Epithelial cell of esophagus (primary cell): ENCODE results near the gene HIP1.

Experiments used
- DNase-seq: peaks from one replicate; pipeline ENCODE4 v3.0.0; 2010; ENCODE audit warnings: low read depth
- H3K4me3 ChIP-seq: 2 replicates; pipeline ENCODE4 v1.5.1; 2011; ENCODE audit warnings: mild to moderate bottlenecking, low read length, control low read depth
- TF ChIP-seq, protein P1 (sequence below): IDR thresholded peaks from 2 replicates; pipeline ENCODE4 v1.5.1; 2011; ENCODE audit warnings: low read depth, mild to moderate bottlenecking, low read length, control low read depth, inconsistent platforms; ENCODE audit not compliant: insufficient read depth; ENCODE audit errors: missing control alignments

Gene HIP1

DNA sequence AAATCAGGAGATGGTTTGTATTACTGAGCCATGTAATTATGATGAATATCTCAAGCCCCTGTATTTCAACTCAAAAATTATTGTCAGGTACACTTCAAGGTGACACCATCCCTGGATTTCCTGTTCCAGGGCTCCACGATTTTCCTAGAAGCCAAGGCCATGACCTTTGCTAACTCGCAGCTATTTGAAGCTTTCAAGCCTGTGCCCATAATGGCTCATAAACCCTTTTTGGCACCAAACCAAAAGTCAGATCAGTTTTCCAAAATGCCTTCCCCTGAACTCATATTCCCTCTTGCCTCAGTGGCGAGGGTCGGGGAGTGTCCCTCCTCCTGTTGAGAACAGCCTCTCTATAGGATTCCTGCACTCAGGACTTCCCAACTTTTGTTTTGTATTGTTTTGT, 70.8 kb downstream of the HIP1 start:
- no peak for DNase-seq
- H3K4me3 ChIP-seq: no peak overlapping the region
- TF ChIP-seq, protein P1, sequence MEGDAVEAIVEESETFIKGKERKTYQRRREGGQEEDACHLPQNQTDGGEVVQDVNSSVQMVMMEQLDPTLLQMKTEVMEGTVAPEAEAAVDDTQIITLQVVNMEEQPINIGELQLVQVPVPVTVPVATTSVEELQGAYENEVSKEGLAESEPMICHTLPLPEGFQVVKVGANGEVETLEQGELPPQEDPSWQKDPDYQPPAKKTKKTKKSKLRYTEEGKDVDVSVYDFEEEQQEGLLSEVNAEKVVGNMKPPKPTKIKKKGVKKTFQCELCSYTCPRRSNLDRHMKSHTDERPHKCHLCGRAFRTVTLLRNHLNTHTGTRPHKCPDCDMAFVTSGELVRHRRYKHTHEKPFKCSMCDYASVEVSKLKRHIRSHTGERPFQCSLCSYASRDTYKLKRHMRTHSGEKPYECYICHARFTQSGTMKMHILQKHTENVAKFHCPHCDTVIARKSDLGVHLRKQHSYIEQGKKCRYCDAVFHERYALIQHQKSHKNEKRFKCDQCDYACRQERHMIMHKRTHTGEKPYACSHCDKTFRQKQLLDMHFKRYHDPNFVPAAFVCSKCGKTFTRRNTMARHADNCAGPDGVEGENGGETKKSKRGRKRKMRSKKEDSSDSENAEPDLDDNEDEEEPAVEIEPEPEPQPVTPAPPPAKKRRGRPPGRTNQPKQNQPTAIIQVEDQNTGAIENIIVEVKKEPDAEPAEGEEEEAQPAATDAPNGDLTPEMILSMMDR: no peak

DNA sequence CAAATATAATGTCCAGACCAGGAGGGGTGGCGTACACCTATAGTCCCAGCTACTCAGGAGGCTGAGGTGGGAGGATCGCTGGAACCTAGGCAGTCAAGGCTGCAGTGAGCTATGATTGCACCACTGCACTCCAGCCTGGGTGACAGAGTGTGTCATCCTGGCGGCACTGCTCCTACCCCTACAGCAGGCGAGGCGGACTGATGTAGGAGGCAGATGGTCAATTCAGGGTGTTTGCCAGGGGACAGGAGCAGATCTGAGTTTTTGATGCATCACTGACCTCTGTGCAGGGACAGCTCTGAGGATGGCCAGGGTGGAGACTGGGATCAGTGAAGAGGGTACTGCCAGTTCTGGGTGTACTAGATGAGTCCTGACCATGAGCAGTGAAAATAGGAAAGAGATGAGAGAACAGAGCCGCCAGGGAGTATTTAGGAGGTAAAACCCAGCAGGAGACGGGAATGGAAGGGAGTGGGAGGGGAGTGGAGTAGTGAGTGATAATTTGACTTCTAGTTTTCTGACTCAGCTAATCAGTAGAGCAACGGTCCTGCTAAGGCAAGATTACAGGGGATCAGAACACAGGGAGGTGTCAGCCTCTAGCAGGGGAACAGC, 75.3 kb downstream of the HIP1 start:
- TF ChIP-seq, protein P1: no peak
- no peak for DNase-seq
- no peak overlapping the region for H3K4me3 ChIP-seq

- H3K4me3 ChIP-seq: no peak overlapping the region
- no peak for DNase-seq
- TF ChIP-seq, protein P1: no peak
Observed at GRCh38 chr7:75662579-75663301, 76.0 kb downstream of the HIP1 start.

DNA sequence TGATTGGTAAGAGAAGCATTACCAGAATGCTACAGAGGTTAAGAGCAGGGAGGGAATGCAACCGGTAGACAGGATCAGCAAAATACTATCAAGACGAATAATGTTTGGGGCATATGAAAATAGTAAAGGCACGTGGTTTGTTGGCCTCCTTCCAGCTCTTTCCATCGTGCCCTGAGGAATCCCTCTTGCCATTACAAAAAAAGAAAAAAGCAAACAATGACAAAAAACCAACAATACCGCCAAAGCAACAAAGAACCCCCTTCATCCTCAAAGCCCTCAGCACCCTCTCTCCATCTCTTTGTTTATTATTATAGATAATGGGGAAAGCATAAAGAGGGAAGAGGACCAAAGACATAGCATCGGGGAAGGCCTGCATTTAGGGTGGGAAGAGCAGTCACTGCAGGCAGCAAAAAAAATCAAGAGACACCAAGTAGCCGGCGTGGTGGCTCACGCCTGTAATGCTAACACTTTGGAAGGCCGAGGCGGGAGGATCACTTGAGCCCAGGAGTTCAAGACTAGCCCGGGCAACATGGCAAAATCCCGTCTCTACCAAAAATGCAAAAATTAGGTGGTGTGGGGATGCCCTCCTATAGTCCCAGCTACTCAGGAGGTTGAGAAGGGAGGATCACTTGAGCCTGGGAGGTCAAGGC, 78.0 kb downstream of the HIP1 start:
- H3K4me3 ChIP-seq: no peak overlapping the region
- TF ChIP-seq, protein P1: no peak
- no peak for DNase-seq

GRCh38 chr7:75658802-75659201, 79.9 kb downstream of the HIP1 start:
- no peak overlapping the region for H3K4me3 ChIP-seq
- TF ChIP-seq, protein P1: no peak
- DNase-seq: no peak

GRCh38 chr7:75658369-75658768, 80.4 kb downstream of the HIP1 start:
- TF ChIP-seq, protein P1: no peak
- no peak overlapping the region for H3K4me3 ChIP-seq
- DNase-seq: no peak
